SU-DHL-6 (cell line): ENCODE data around the gene UNG.

Experiments used
- H2AFZ ChIP-seq: fragments of 200-600 bp; sonication (generic); 2 replicates; pipeline ENCODE4 v1.6.1; 2014; ENCODE audit warnings: low read depth, mild to moderate bottlenecking, moderate library complexity, mixed read lengths, antibody characterized with exemption, low read length; ENCODE audit not compliant: severe bottlenecking
- H3F3A ChIP-seq: fragments of 200-600 bp; shearing (Covaris generic); 2 replicates; pipeline ENCODE4 v1.6.0; 2016; ENCODE audit warnings: antibody characterized with exemption, mild to moderate bottlenecking; ENCODE audit not compliant: insufficient read depth
- H3K27ac ChIP-seq: fragments of 200-600 bp; sonication (generic); 2 replicates; pipeline ENCODE4 v1.5.1; 2016; ENCODE audit warnings: low read depth, mild to moderate bottlenecking, low read length, moderate library complexity, mixed read lengths
- H3K27me3 ChIP-seq: fragments of 200-600 bp; sonication (generic), shearing (Covaris generic); 2 replicates; pipeline ENCODE4 v1.6.0; 2014; ENCODE audit warnings: mild to moderate bottlenecking, low read length
- H3K36me3 ChIP-seq: fragments of 200-600 bp; sonication (generic); 2 replicates; pipeline ENCODE4 v1.6.1; 2014; ENCODE audit warnings: mild to moderate bottlenecking, low read length, mixed read lengths
- H3K4me2 ChIP-seq: fragments of 300-600, 200-600 bp; shearing (Covaris generic), sonication (generic); 2 replicates; pipeline ENCODE4 v1.6.0; 2014; ENCODE audit warnings: low read length, low read depth, mild to moderate bottlenecking; ENCODE audit not compliant: poor library complexity, severe bottlenecking
- H3K4me3 ChIP-seq: fragments of 200-600 bp; sonication (generic); 2 replicates; pipeline ENCODE4 v1.5.1; 2014; ENCODE audit warnings: antibody characterized with exemption, low read length, mild to moderate bottlenecking, mixed read lengths; ENCODE audit not compliant: insufficient read depth, poor library complexity, severe bottlenecking
- H3K79me2 ChIP-seq: fragments of 200-600 bp; sonication (generic); 2 replicates; pipeline ENCODE4 v1.6.1; 2014; ENCODE audit warnings: mild to moderate bottlenecking, low read length, moderate library complexity; ENCODE audit not compliant: insufficient read depth
- H3K9ac ChIP-seq: fragments of 200-600 bp; sonication (generic); 2 replicates; pipeline ENCODE4 v1.7.0; 2014; ENCODE audit warnings: mild to moderate bottlenecking, low read length
- H3K9me2 ChIP-seq: fragments of 200-600 bp; sonication (generic); replicated peaks from 2 replicates; pipeline ENCODE4 v1.6.1; 2014; ENCODE audit warnings: low read length; ENCODE audit not compliant: insufficient read depth
- H3K9me3 ChIP-seq: fragments of 200-600 bp; sonication (generic); 2 replicates; pipeline ENCODE4 v1.6.1; 2014; ENCODE audit warnings: low read length, mixed read lengths; ENCODE audit not compliant: insufficient read depth
- H4K20me1 ChIP-seq: fragments of 200-600 bp; sonication (generic); 2 replicates; pipeline ENCODE4 v1.6.1; 2014; ENCODE audit warnings: low read depth, mild to moderate bottlenecking, antibody characterized with exemption, low read length, moderate library complexity, mixed read lengths
- CTCF ChIP-seq: fragments of 200-600 bp; sonication (generic); IDR thresholded peaks from one replicate; pipeline ENCODE4 v1.5.1; 2017; ENCODE audit warnings: antibody characterized with exemption, mild to moderate bottlenecking, low read length, moderate library complexity; ENCODE audit not compliant: insufficient read depth, poor library complexity, severe bottlenecking
- EZH2phosphoT487 ChIP-seq: fragments of 200-600 bp; sonication (generic), shearing (Covaris generic); conservative IDR thresholded peaks from 2 replicates; pipeline ENCODE4 v1.6.1; 2018; ENCODE audit warnings: mild to moderate bottlenecking, antibody characterized with exemption, low read length, moderate library complexity, mixed read lengths

Gene UNG

GRCh38 chr12:109065853-109066193, 31.6 kb upstream of the UNG start:
- Histone ChIP-seq H3K9ac (no peak overlapping the region), H3K4me3 (no peak overlapping the region), H3K9me3 (no peaks in the 10 kb centered on the region), H3K4me2 (no peak overlapping the region), H3F3A (peaks cover 19% of the 10 kb centered on the region), H4K20me1 (no peaks in the 10 kb centered on the region), H2AFZ (no peak overlapping the region), H3K36me3 (peaks cover 7% of the 10 kb centered on the region; the same call in 1 of the 2 replicates), H3K9me2 (no peaks in the 10 kb centered on the region), H3K27me3 (no peaks in the 10 kb centered on the region), H3K79me2 (no peaks in the 10 kb centered on the region), H3K27ac (no peak overlapping the region)
- TF ChIP-seq EZH2phosphoT487, result no peak
- TF ChIP-seq CTCF, result no peak

GRCh38 chr12:109069307-109070271, 27.8 kb upstream of the UNG start:
- no peaks in the 10 kb centered on the region for H3K79me2 ChIP-seq

GRCh38 chr12:109074866-109075265, 22.5 kb upstream of the UNG start:
- H2AFZ ChIP-seq, result no peak overlapping the region
- TF ChIP-seq EZH2phosphoT487 (no peak), CTCF (no peak)
- no peaks in the 10 kb centered on the region for H4K20me1 ChIP-seq
- H3K27ac ChIP-seq, result no peak overlapping the region
- H3K79me2 ChIP-seq, result no peaks in the 10 kb centered on the region
- no peak overlapping the region for H3K4me3 ChIP-seq
- H3K4me2 ChIP-seq, result no peak overlapping the region
- no peaks in the 10 kb centered on the region for H3K9me3 ChIP-seq
- H3K36me3 ChIP-seq, result peaks cover 41% of the 10 kb centered on the region
- no peaks in the 10 kb centered on the region for H3K27me3 ChIP-seq
- H3K9me2 ChIP-seq, result no peaks in the 10 kb centered on the region
- no peaks in the 10 kb centered on the region for H3F3A ChIP-seq
- no peak overlapping the region for H3K9ac ChIP-seq

More at GRCh38 chr12:109069307-109070271, 27.8 kb upstream of the UNG start:
- Histone ChIP-seq H3K27me3 (no peaks in the 10 kb centered on the region), H3K9me2 (no peaks in the 10 kb centered on the region), H3F3A (no peaks in the 10 kb centered on the region), H2AFZ (no peak overlapping the region), H3K27ac (no peak overlapping the region), H3K9ac (no peak overlapping the region), H3K9me3 (no peaks in the 10 kb centered on the region), H3K36me3 (peaks cover 24% of the 10 kb centered on the region), H4K20me1 (no peaks in the 10 kb centered on the region), H3K4me3 (no peak overlapping the region), H3K4me2 (no peak overlapping the region)
- TF ChIP-seq CTCF (no peak), EZH2phosphoT487 (no peak)
